Astrocyte (in vitro differentiated cells and primary cell): Measurements from ENCODE around the gene CXCR4. TPM values are rescaled to one million over a fixed set of nuclear protein-coding genes. Genes with fewer than 3 reads are reported as not detected.
"Not testable (repeated sequence)": the region's sequence is repeated elsewhere in the genome, so short reads cannot be mapped to it uniquely, and the experiment has no call there.

Experiments used
- DNase-seq: peaks from one replicate; pipeline ENCODE4 v3.0.0-alpha.2; 2010; ENCODE audit warnings: low read depth
- FAIRE-seq: peaks from 2 replicates; lab custom pipeline; 2011; peaks lifted over from hg19 to GRCh38; lab: Jason Lieb, UNC
- H2AFZ ChIP-seq: 2 replicates; pipeline ENCODE4 v1.6.0; 2012; ENCODE audit warnings: low read depth, low read length, inconsistent platforms
- H3K27ac ChIP-seq: 2 replicates; pipeline ENCODE4 v1.5.1; 2011; ENCODE audit warnings: low read depth, low read length, inconsistent platforms
- H3K27me3 ChIP-seq: 2 replicates; pipeline ENCODE4 v1.6.0; 2011; ENCODE audit warnings: low read length, inconsistent platforms; ENCODE audit not compliant: insufficient read depth
- H3K36me3 ChIP-seq: 2 replicates; pipeline ENCODE4 v1.5.1; 2011; ENCODE audit warnings: low read length, inconsistent platforms; ENCODE audit not compliant: insufficient read depth
- H3K4me1 ChIP-seq: 2 replicates; pipeline ENCODE4 v1.5.1; 2011; ENCODE audit warnings: low read length, inconsistent platforms; ENCODE audit not compliant: insufficient read depth
- H3K4me2 ChIP-seq: 2 replicates; pipeline ENCODE4 v1.6.0; 2012; ENCODE audit warnings: low read length, inconsistent platforms
- H3K4me3 ChIP-seq: 2 replicates; pipeline ENCODE4 v1.5.1; 2011; ENCODE audit warnings: low read depth, mild to moderate bottlenecking, low read length, inconsistent platforms; ENCODE audit not compliant: insufficient read depth
- H3K79me2 ChIP-seq: 2 replicates; pipeline ENCODE4 v1.6.0; 2012; ENCODE audit warnings: mild to moderate bottlenecking, low read length, inconsistent platforms; ENCODE audit not compliant: insufficient read depth
- H3K9ac ChIP-seq: 2 replicates; pipeline ENCODE4 v1.6.0; 2012; ENCODE audit warnings: mild to moderate bottlenecking, low read length, inconsistent platforms
- H3K9me3 ChIP-seq: 2 replicates; pipeline ENCODE4 v1.5.1; 2012; ENCODE audit warnings: low read depth, mild to moderate bottlenecking, low read length, inconsistent platforms; ENCODE audit not compliant: insufficient read depth
- H4K20me1 ChIP-seq: 2 replicates; pipeline ENCODE4 v1.6.0; 2012; ENCODE audit warnings: low read length, inconsistent platforms; ENCODE audit not compliant: insufficient read depth
- H3K27ac Mint-ChIP-seq: one replicate; pipeline ENCODE4 v1.8.0; 2021; ENCODE audit warnings: mild to moderate bottlenecking, mixed read lengths; ENCODE audit not compliant: unreplicated experiment
- H3K27me3 Mint-ChIP-seq: one replicate; pipeline ENCODE4 v1.8.0; 2021; ENCODE audit warnings: low read depth, mixed read lengths; ENCODE audit not compliant: unreplicated experiment
- H3K36me3 Mint-ChIP-seq: one replicate; pipeline ENCODE4 v1.8.0; 2021; ENCODE audit warnings: low read depth, mixed read lengths; ENCODE audit not compliant: unreplicated experiment
- H3K4me1 Mint-ChIP-seq: one replicate; pipeline ENCODE4 v1.8.0; 2021; ENCODE audit warnings: low read depth, mixed read lengths; ENCODE audit not compliant: unreplicated experiment
- H3K4me3 Mint-ChIP-seq: one replicate; pipeline ENCODE4 v1.8.0; 2021; ENCODE audit warnings: mild to moderate bottlenecking, moderate library complexity, mixed read lengths; ENCODE audit not compliant: unreplicated experiment
- H3K9me3 Mint-ChIP-seq: one replicate; pipeline ENCODE4 v1.8.0; 2021; ENCODE audit warnings: mild to moderate bottlenecking, mixed read lengths; ENCODE audit not compliant: unreplicated experiment
- EZH2 ChIP-seq: IDR thresholded peaks from 2 replicates; pipeline ENCODE4 v1.6.1; 2012; ENCODE audit warnings: mild to moderate bottlenecking, low read length, inconsistent platforms; ENCODE audit not compliant: insufficient read depth
- total RNA-seq: library from RNA; stranded (reverse); gene quantifications from 2 replicates; pipeline ENCODE4 v1.2.1, GENCODE V29; 2021
- TF ChIP-seq, protein P1 (sequence below): IDR thresholded peaks from 2 replicates; pipeline ENCODE4 v1.5.1; 2011; ENCODE audit warnings: low read depth, mild to moderate bottlenecking, inconsistent platforms, low read length, moderate library complexity; ENCODE audit not compliant: insufficient read depth

CXCR4 gene
- total RNA-seq, 1 donor from 2014 or later = 4.1 TPM

DNA sequence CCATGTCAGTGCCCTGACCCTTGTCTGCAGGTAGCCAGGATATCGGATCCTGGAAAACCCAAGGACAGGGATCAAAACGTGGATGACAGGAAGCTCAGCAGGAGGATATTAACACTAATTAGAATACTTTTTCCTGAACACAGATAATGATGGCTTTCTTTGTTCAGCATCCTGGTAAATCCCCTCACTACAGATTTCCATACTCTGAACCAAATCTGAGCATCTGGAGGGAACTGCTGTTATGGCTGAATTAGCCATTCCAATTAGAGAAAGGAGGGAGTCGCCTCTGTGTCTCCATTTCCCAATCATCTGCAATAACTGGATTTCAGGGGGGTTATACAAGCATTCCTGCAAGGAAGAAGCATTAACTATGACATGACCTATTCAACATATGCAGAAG lies 24.4 kb downstream of the CXCR4 start:
- no peak overlapping the region for H3K9ac ChIP-seq
- H3K4me3 ChIP-seq = no peak overlapping the region
- Mint-ChIP-seq H3K27me3 (peaks cover 6% of the 10 kb centered on the region), H3K27ac (no peak overlapping the region), H3K4me3 (no peak overlapping the region), H3K4me1 (no peaks in the 10 kb centered on the region), H3K36me3 (no peaks in the 10 kb centered on the region), H3K9me3 (peaks cover 3% of the 10 kb centered on the region)
- H4K20me1 ChIP-seq = no peaks in the 10 kb centered on the region
- H3K9me3 ChIP-seq = no peaks in the 10 kb centered on the region
- no peak overlapping the region for H3K27ac ChIP-seq
- no peaks in the 10 kb centered on the region for H3K36me3 ChIP-seq
- no peak for FAIRE-seq
- no peak overlapping the region for H3K4me2 ChIP-seq
- no peak for DNase-seq
- no peak overlapping the region for H2AFZ ChIP-seq
- no peak for TF ChIP-seq EZH2
- TF ChIP-seq, protein P1, sequence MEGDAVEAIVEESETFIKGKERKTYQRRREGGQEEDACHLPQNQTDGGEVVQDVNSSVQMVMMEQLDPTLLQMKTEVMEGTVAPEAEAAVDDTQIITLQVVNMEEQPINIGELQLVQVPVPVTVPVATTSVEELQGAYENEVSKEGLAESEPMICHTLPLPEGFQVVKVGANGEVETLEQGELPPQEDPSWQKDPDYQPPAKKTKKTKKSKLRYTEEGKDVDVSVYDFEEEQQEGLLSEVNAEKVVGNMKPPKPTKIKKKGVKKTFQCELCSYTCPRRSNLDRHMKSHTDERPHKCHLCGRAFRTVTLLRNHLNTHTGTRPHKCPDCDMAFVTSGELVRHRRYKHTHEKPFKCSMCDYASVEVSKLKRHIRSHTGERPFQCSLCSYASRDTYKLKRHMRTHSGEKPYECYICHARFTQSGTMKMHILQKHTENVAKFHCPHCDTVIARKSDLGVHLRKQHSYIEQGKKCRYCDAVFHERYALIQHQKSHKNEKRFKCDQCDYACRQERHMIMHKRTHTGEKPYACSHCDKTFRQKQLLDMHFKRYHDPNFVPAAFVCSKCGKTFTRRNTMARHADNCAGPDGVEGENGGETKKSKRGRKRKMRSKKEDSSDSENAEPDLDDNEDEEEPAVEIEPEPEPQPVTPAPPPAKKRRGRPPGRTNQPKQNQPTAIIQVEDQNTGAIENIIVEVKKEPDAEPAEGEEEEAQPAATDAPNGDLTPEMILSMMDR = no peak
- H3K79me2 ChIP-seq = no peaks in the 10 kb centered on the region
- H3K27me3 ChIP-seq = no peaks in the 10 kb centered on the region
- H3K4me1 ChIP-seq = no peaks in the 10 kb centered on the region

DNA sequence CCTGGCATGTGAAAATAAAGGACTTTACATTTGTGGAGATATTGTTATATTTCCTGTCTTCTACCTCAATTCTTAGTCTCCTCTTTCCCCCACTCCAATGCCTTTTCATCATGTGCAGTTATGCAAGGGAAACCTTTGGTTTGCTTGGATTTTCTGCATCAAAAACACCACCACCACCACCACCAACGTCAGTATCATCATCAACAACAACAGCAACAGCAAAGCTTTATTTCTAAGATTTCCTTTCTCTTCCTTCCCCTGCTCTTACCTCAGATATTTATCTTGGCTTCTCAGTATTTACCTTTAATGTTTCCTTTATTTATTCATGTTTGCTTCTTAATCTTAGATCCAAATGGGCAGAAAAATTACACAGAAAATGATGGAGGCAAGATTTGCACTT lies 26.1 kb downstream of the CXCR4 start:
- no peaks in the 10 kb centered on the region for H3K27me3 ChIP-seq
- H3K4me3 Mint-ChIP-seq = no peak overlapping the region
- DNase-seq (no peak), FAIRE-seq (no peak)
- no peak overlapping the region for H3K27ac Mint-ChIP-seq
- H3K9me3 Mint-ChIP-seq = peaks cover 3% of the 10 kb centered on the region
- H3K79me2 ChIP-seq = no peaks in the 10 kb centered on the region
- no peaks in the 10 kb centered on the region for H3K36me3 Mint-ChIP-seq
- H3K27me3 Mint-ChIP-seq = peaks cover 3% of the 10 kb centered on the region
- H3K9me3 ChIP-seq = no peaks in the 10 kb centered on the region
- H3K4me2 ChIP-seq = no peak overlapping the region
- no peaks in the 10 kb centered on the region for H3K36me3 ChIP-seq
- H4K20me1 ChIP-seq = no peaks in the 10 kb centered on the region
- no peak overlapping the region for H2AFZ ChIP-seq
- H3K9ac ChIP-seq = no peak overlapping the region
- no peaks in the 10 kb centered on the region for H3K4me1 Mint-ChIP-seq
- H3K4me1 ChIP-seq = no peaks in the 10 kb centered on the region
- no peak overlapping the region for H3K4me3 ChIP-seq
- H3K27ac ChIP-seq = no peak overlapping the region
- no peak for TF ChIP-seq EZH2
- TF ChIP-seq, protein P1 = no peak

DNA sequence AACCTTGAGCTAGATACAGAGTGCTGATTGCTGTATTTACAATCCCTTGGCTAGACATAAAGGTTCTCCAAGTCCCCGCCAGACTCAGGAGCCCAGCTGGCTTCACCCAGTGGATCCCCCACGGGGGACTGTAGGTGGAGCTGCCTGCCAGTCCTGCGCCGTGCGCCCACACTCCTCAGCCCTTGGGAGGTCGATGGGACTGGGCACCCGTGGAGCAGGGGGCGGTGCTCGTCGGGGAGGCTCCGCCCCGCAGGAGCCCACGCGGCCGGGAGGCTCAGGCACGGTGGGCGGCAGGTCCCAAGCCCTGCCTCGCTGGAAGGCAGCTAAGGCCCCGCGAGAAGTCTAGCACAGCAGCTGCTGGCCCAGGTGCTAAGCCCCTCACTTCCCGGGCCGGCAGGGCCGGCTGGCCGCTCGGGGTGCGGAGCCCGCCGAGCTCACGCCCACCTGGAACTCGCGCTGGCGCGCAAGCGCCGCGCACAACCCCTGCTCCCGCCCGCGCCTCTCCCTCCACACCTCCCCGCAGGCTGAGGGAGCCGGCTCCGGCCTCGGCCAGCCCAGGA lies 30.0 kb downstream of the CXCR4 start:
- not testable (repeated sequence) for H3K79me2 ChIP-seq, H4K20me1 ChIP-seq, DNase-seq, H3K4me3 Mint-ChIP-seq, H3K4me1 Mint-ChIP-seq, H3K27ac Mint-ChIP-seq, H3K4me1 ChIP-seq, H3K9ac ChIP-seq, H3K4me2 ChIP-seq, H3K36me3 Mint-ChIP-seq, H3K27me3 Mint-ChIP-seq, H3K27ac ChIP-seq, FAIRE-seq, H3K9me3 ChIP-seq, H3K4me3 ChIP-seq, H3K36me3 ChIP-seq, H3K9me3 Mint-ChIP-seq, H2AFZ ChIP-seq, H3K27me3 ChIP-seq
